Activated CD8-positive, alpha-beta T cell treated with anti-CD3 and anti-CD28 coated beads for 36 hours (primary cell): ENCODE measurements around the gene GPR156. TPM values are rescaled to one million over a fixed set of nuclear protein-coding genes. Genes with fewer than 3 reads are reported as not detected.

Experiments used
- ATAC-seq: fragments of 200-7000 bp; cut with Tn5 transposase; one replicate; pipeline ENCODE4 v1.10.0; 2021; ENCODE audit warnings: mild to moderate bottlenecking, moderate library complexity
- CTCF ChIA-PET: fragments of 350-600 bp; sonication (Branson Sonifier 250); formaldehyde crosslinking; loops from one replicate; lab custom pipeline; 2021; ENCODE audit warnings: antibody characterized with exemption; lab: Charles Lee
- POLR2A ChIA-PET: fragments of 350-600 bp; sonication (Branson Sonifier 250); formaldehyde crosslinking; loops from one replicate; lab custom pipeline; 2021; ENCODE audit warnings: antibody characterized with exemption; lab: Charles Lee
- DNase-seq: peaks from one replicate; pipeline ENCODE4 v3.0.0-alpha.2; 2020
- H3K27ac Mint-ChIP-seq: one replicate; pipeline ENCODE4 v1.8.0; 2021; ENCODE audit warnings: mild to moderate bottlenecking, mixed read lengths
- H3K27me3 Mint-ChIP-seq: one replicate; pipeline ENCODE4 v1.8.0; 2021; ENCODE audit warnings: mixed read lengths
- H3K36me3 Mint-ChIP-seq: one replicate; pipeline ENCODE4 v1.8.0; 2021; ENCODE audit warnings: low read depth, mixed read lengths
- H3K4me1 Mint-ChIP-seq: one replicate; pipeline ENCODE4 v1.8.0; 2021; ENCODE audit warnings: low read depth, mixed read lengths
- H3K4me3 Mint-ChIP-seq: one replicate; pipeline ENCODE4 v1.8.0; 2021; ENCODE audit warnings: mild to moderate bottlenecking, moderate library complexity, mixed read lengths
- H3K9me3 Mint-ChIP-seq: one replicate; pipeline ENCODE4 v1.8.0; 2021; ENCODE audit warnings: mixed read lengths
- intact Hi-C: fragments of 100-400 bp; cut with micrococcal nuclease; formaldehyde crosslinking; loops from one replicate; pipeline ENCODE4 v1.10.0; 2022
- total RNA-seq, 2 experiments: library from RNA; stranded (reverse); gene quantifications; one replicate each; pipeline ENCODE4 v1.2.3, GENCODE V29; 2021
- TF ChIP-seq, protein P1 (sequence below): fragments of 200-600 bp; IDR thresholded peaks from one replicate; pipeline ENCODE4 v1.8.0; 2022; ENCODE audit warnings: antibody characterized with exemption, mild to moderate bottlenecking

GPR156 gene
- total RNA-seq, 2 experiments from 2014 or later = not detected

DNA sequence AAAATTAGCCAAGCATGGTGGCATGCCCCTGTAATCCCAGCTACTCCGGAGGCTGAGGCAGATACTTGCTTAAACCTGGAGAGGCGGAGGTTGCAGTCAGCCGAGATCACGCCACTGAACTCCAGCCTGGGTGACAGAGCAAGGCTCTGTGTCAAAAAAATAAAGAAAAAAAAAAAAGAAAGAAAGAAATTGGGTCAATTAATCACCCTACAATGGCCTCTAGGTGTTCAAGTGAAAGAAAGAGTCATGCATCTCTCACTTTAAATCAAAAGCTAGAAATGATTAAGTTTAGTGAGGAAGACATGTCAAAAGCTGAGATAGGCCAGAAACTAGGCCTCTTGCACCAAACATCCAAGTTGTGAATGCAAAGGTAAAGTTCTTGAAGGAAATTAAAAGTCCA, 145.9 kb downstream of the GPR156 start:
- Mint-ChIP-seq H3K4me3 (no peak overlapping the region), H3K27me3 (no peaks in the 10 kb centered on the region), H3K9me3 (no peaks in the 10 kb centered on the region), H3K36me3 (no peaks in the 10 kb centered on the region), H3K4me1 (no peaks in the 10 kb centered on the region), H3K27ac (no peak overlapping the region)
- intact Hi-C loops = no loop called here
- ChIA-PET CTCF (interaction anchor here (0.8 to 1.2 kb wide), 2 partner anchors 13 to 247 kb away, joined by 3 to 4 read pairs; no protein-coding TSS in a partner anchor), POLR2A (no interaction called here)
- TF ChIP-seq, protein P1, sequence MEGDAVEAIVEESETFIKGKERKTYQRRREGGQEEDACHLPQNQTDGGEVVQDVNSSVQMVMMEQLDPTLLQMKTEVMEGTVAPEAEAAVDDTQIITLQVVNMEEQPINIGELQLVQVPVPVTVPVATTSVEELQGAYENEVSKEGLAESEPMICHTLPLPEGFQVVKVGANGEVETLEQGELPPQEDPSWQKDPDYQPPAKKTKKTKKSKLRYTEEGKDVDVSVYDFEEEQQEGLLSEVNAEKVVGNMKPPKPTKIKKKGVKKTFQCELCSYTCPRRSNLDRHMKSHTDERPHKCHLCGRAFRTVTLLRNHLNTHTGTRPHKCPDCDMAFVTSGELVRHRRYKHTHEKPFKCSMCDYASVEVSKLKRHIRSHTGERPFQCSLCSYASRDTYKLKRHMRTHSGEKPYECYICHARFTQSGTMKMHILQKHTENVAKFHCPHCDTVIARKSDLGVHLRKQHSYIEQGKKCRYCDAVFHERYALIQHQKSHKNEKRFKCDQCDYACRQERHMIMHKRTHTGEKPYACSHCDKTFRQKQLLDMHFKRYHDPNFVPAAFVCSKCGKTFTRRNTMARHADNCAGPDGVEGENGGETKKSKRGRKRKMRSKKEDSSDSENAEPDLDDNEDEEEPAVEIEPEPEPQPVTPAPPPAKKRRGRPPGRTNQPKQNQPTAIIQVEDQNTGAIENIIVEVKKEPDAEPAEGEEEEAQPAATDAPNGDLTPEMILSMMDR = no peak
- no peak for DNase-seq
- no peak for ATAC-seq

DNA sequence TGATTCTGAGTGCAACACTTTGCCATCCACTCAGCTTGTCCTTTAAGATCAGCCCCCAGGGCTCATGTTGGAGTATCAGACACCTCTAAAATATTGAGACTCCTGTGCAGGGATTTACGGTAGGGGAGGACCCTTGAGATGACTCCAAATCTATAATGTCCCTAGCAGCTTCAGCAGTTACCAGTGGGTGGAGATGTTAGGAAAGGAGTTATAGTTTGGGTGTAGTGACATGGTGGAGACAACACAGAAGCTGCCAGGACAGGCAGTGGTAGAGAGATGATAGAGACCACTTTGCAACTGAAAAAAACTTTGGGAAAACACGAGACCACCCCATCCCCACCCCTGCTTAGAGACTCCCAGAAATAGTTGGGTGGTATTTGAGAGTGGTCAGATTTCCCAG, 147.5 kb downstream of the GPR156 start:
- intact Hi-C loops = no loop called here
- Mint-ChIP-seq H3K27ac (no peak overlapping the region), H3K9me3 (no peaks in the 10 kb centered on the region), H3K4me3 (no peak overlapping the region), H3K4me1 (no peaks in the 10 kb centered on the region), H3K36me3 (no peaks in the 10 kb centered on the region), H3K27me3 (no peaks in the 10 kb centered on the region)
- DNase-seq (no peak), ATAC-seq (no peak)
- POLR2A ChIA-PET = no interaction called here
- TF ChIP-seq, protein P1 = no peak
- CTCF ChIA-PET = interaction anchor here (1.0 to 1.1 kb wide), 2 partner anchors 10 to 32 kb away, joined by 3 read pairs; no protein-coding TSS in a partner anchor

DNA sequence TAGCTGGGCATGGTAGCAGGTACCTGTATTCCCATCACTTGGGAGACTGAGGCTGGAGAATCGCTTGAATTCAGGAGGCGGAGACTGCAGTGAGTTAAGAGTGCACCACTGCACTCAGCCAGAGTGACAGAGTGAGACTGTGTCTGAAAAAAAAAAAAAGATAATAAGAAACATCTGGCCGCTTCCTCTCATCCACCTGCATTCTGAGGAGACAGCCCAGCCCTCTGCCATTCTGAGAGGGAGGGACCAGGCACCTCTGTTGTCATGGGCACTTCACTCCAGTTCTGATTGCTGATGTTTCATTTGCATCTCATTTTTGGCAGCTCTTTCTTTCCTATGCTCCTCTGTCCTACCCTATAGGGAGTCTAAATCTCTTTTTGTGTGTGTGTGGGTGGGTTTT, 154.4 kb downstream of the GPR156 start:
- ChIA-PET POLR2A (no interaction called here), CTCF (interaction anchor here (0.6 kb wide), 1 partner anchor 209 kb away, joined by 3 read pairs; no protein-coding TSS in a partner anchor)
- no peak for DNase-seq
- ATAC-seq = no peak
- Mint-ChIP-seq H3K9me3 (no peaks in the 10 kb centered on the region), H3K4me3 (no peak overlapping the region), H3K36me3 (no peaks in the 10 kb centered on the region), H3K27me3 (no peaks in the 10 kb centered on the region), H3K27ac (no peak overlapping the region), H3K4me1 (no peaks in the 10 kb centered on the region)
- intact Hi-C loops = no loop called here
- TF ChIP-seq, protein P1 = no peak

DNA sequence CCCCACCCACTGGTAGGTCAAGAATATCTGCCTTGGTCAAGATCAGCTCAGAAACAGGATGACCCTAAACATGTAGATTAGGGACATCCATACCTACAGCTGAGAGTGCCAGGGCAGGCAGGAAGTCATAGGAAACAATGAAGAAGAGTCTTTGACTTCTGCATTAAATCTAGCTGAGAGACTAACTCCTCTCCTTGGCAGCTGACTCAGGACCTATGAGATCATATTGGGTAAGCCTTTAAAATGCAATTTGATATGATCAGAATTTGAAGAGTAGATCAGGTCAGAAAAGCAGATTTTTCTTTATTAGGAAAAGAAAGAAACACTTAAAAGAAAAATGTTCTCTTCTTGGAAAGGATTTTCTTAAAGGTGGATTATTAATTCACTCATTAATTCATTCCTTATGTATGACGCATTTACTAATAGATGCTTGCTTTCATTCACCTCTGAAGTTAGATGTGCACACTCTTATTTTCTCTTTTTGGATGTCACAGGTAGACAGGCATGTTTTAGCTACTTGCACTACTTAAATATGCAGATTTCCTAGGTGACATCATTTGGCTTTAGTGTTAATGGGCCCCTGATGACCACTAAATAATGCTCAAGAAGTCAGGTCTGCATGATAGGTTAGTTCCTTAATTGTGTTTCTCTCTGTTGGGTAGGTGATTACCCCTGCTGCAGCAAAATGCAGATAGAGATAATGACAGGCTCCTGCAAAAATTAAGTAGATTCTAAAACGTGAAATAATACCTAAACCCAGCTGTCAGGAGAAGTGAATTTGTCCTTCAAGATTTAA, 155.1 kb downstream of the GPR156 start:
- Mint-ChIP-seq H3K9me3 (no peaks in the 10 kb centered on the region), H3K27ac (no peak overlapping the region), H3K4me1 (no peaks in the 10 kb centered on the region), H3K27me3 (no peaks in the 10 kb centered on the region), H3K36me3 (no peaks in the 10 kb centered on the region), H3K4me3 (no peak overlapping the region)
- DNase-seq (no peak), ATAC-seq (no peak)
- POLR2A ChIA-PET = no interaction called here
- CTCF ChIA-PET = interaction anchor here (0.6 kb wide), 1 partner anchor 208 kb away, joined by 3 read pairs; no protein-coding TSS in a partner anchor
- TF ChIP-seq, protein P1 = no peak
- intact Hi-C loops = no loop called here

DNA sequence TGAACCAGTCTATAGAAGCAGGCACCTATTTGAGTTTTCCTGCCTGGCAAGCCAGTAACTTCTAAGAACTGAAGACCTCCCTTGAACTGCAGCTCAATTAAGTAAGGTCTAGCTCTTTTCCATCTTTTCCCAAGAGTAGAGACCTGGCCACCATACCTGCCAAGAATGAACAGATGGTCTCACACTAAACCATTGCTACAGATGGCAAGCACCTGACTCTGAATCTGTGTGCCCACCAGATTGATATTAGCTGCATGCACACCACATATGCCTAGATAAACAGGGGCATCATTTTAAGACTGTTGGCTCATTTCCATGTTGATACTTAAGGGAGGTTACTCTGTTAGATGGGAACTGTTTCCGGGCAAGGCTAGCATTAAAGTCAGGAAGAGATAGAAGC, 156.0 kb downstream of the GPR156 start:
- CTCF ChIA-PET = no interaction called here
- DNase-seq (no peak), ATAC-seq (no peak)
- H3K27ac Mint-ChIP-seq = no peak overlapping the region
- no peak overlapping the region for H3K4me3 Mint-ChIP-seq
- H3K36me3 Mint-ChIP-seq = no peaks in the 10 kb centered on the region
- H3K9me3 Mint-ChIP-seq = no peaks in the 10 kb centered on the region
- intact Hi-C loops = no loop called here
- no peaks in the 10 kb centered on the region for H3K27me3 Mint-ChIP-seq
- H3K4me1 Mint-ChIP-seq = no peaks in the 10 kb centered on the region
- TF ChIP-seq, protein P1 = no peak
- POLR2A ChIA-PET = no interaction called here
